Measurements from ENCODE around the gene ARL8A.
A peak's percentile ranks its signal among the peaks of the same experiment; 100 is the strongest.
"Not testable (repeated sequence)": the region's sequence is repeated elsewhere in the genome, so short reads cannot be mapped to it uniquely, and the experiment has no call there.

Gene ARL8A

GRCh38 chr1:202145068-202145743, 669 bp upstream of the ARL8A start:
- peak overlapping the region; percentile 83 for H3K4me3 ChIP-seq (replicated peaks; ENCODE audit: low read depth, low read length)
- DNase-seq (ENCODE audit: extremely low read depth, low read depth) = no peak

GRCh38 chr1:202143768-202144401, 652 bp downstream of the ARL8A start:
- no peak for TF ChIP-seq CTCF (IDR thresholded peaks at IDR 0.05; ENCODE audit: low read depth, low read length, missing control alignments)
- no peak for DNase-seq (ENCODE audit: extremely low read depth, low read depth)
- peak overlapping the region; percentile 83 for H3K4me3 ChIP-seq (replicated peaks; ENCODE audit: low read depth, low read length)

More at GRCh38 chr1:202145068-202145743, 669 bp upstream of the ARL8A start:
- no peak for TF ChIP-seq CTCF (IDR thresholded peaks at IDR 0.05; ENCODE audit: low read depth, low read length, missing control alignments)

- TF ChIP-seq CTCF (IDR thresholded peaks at IDR 0.05; ENCODE audit: low read depth, low read length, missing control alignments) = no peak
- no peak for DNase-seq (ENCODE audit: extremely low read depth, low read depth)
- H3K4me3 ChIP-seq (replicated peaks; ENCODE audit: low read depth, low read length) = peak overlapping the region; percentile 83
These were observed 1.3 kb downstream of the ARL8A start for GRCh38 chr1:202143011-202143767.

- H3K4me3 ChIP-seq (replicated peaks; ENCODE audit: low read depth, low read length); DNase-seq (ENCODE audit: extremely low read depth, low read depth): not testable (repeated sequence)
These were observed 3.1 kb downstream of the ARL8A start for GRCh38 chr1:202141468-202141867.

GRCh38 chr1:202140833-202141232, 3.7 kb downstream of the ARL8A start:
- DNase-seq (ENCODE audit: extremely low read depth, low read depth) = no peak
- H3K4me3 ChIP-seq (replicated peaks; ENCODE audit: low read depth, low read length) = no peak overlapping the region
- no peak for TF ChIP-seq CTCF (IDR thresholded peaks at IDR 0.05; ENCODE audit: low read depth, low read length, missing control alignments)

GRCh38 chr1:202135221-202135721, 9.3 kb downstream of the ARL8A start:
- no peak overlapping the region for H3K4me3 ChIP-seq (replicated peaks; ENCODE audit: low read depth, low read length)
- no peak for DNase-seq (ENCODE audit: extremely low read depth, low read depth)
- TF ChIP-seq CTCF (IDR thresholded peaks at IDR 0.05; ENCODE audit: low read depth, low read length, missing control alignments) = peak; percentile 86

- H3K4me3 ChIP-seq (replicated peaks; ENCODE audit: low read depth, low read length) = no peak overlapping the region
- no peak for TF ChIP-seq CTCF (IDR thresholded peaks at IDR 0.05; ENCODE audit: low read depth, low read length, missing control alignments)
- DNase-seq (ENCODE audit: extremely low read depth, low read depth) = no peak
These were observed 9.8 kb downstream of the ARL8A start for GRCh38 chr1:202134645-202135172.
